Left lung (tissue), 10 donors: ENCODE results near the gene IL18RAP. TPM values are rescaled to one million over a fixed set of nuclear protein-coding genes. Genes with fewer than 3 reads are reported as not detected.

ENCODE experiments used
- ATAC-seq: fragments of 200-7000 bp; cut with Tn5 transposase; one replicate; pipeline ENCODE4 v1.9.1; 2020; ENCODE audit warnings: moderate library complexity
- DNase-seq, 4 donors: peaks; one replicate each; pipeline ENCODE4 v3.0.0-alpha.2; 2013 to 2020
- H3K27ac ChIP-seq, 2 donors: fragments of 200-600 bp; sonication (generic) in 1 of 2; one replicate each; pipeline versions ENCODE4 v1.5.0 to v1.8.0; 2020 to 2021
- H3K27me3 ChIP-seq, 2 donors: fragments of 200-600 bp; sonication (generic) in 1 of 2; one replicate each; pipeline versions ENCODE4 v1.5.0 to v1.8.0; 2020 to 2021
- H3K36me3 ChIP-seq, 2 donors: fragments of 200-600 bp; sonication (generic) in 1 of 2; one replicate each; pipeline versions ENCODE4 v1.5.0 to v1.8.0; 2020 to 2021
- H3K4me1 ChIP-seq, 2 donors: fragments of 200-600 bp; one replicate each; pipeline ENCODE4 v1.8.0; 2021
- H3K4me3 ChIP-seq, 2 donors: fragments of 200-600 bp; sonication (generic) in 1 of 2; one replicate each; pipeline versions ENCODE4 v1.5.0 to v1.8.0; 2020 to 2021; ENCODE audit warnings: mild to moderate bottlenecking in 1 of 2
- H3K9me3 ChIP-seq, 2 donors: fragments of 200-600 bp; sonication (generic) in 1 of 2; one replicate each; pipeline versions ENCODE4 v1.5.0 to v1.8.0; 2020 to 2021
- CTCF ChIP-seq, 2 donors: fragments of 200-600 bp; sonication (generic) in 1 of 2; IDR thresholded peaks; one replicate each; pipeline versions ENCODE4 v1.5.0 to v1.8.0; 2021; ENCODE audit warnings: antibody characterized with exemption in 2 of 2
- intact Hi-C, 2 donors: fragments of 100-400 bp; cut with DNase I; formaldehyde crosslinking; loops; one replicate each; pipeline versions ENCODE4 v1.11.2 to v1.14.2; 2022
- polyA plus RNA-seq, 6 donors: library from polyadenylated mRNA; unstranded; fragments of 120-200 nt; gene quantifications; one replicate each; pipeline ENCODE4 v1.2.1, GENCODE V29; 2013; ENCODE audit not compliant: insufficient read length in 6 of 6
- total RNA-seq, 2 donors: library from RNA; stranded (reverse); fragmentation: NEBNext Ultra II Directional; extraction: Animal tissue kit (Norgen Biotek cat#: 25700); gene quantifications; one replicate each; pipeline ENCODE4 v1.2.1, GENCODE V29; 2021
- donor health status: DM: no; HTN: yes; CAD: no.
- donor health status: DM: no; HTN: no; CAD: no.

The IL18RAP gene
- total and polyA plus RNA-seq, 8 donors: 0.43 to 15.2 (median 0.92) TPM

GRCh38 chr2:102480285-102481195 is 57.6 kb downstream of the IL18RAP start:
- Histone ChIP-seq H3K27me3 (peaks cover 0 to 1% of the 10 kb centered on the region in 2 donors), H3K36me3 (no peaks in the 10 kb centered on the region), H3K27ac (peak overlapping the region in 1 of 2 donors; percentile 59), H3K9me3 (no peaks in the 10 kb centered on the region), H3K4me3 (no peak overlapping the region), H3K4me1 (peaks cover 0 to 3% of the 10 kb centered on the region in 2 donors)
- ATAC-seq: no peak
- intact Hi-C loops: no loop called here
- no peak for TF ChIP-seq CTCF (IDR thresholded peaks at IDR 0.05)
- DNase-seq: no peak

GRCh38 chr2:102481931-102482330 is 59.0 kb downstream of the IL18RAP start:
- Histone ChIP-seq H3K27me3 (peaks cover 0 to 6% of the 10 kb centered on the region in 2 donors), H3K27ac (no peak overlapping the region), H3K36me3 (no peaks in the 10 kb centered on the region), H3K4me1 (peaks cover 0 to 3% of the 10 kb centered on the region in 2 donors), H3K4me3 (no peak overlapping the region), H3K9me3 (no peaks in the 10 kb centered on the region)
- TF ChIP-seq CTCF (IDR thresholded peaks at IDR 0.05): no peak
- ATAC-seq (no peak), DNase-seq (no peak)
- intact Hi-C loops: no loop called here

DNA sequence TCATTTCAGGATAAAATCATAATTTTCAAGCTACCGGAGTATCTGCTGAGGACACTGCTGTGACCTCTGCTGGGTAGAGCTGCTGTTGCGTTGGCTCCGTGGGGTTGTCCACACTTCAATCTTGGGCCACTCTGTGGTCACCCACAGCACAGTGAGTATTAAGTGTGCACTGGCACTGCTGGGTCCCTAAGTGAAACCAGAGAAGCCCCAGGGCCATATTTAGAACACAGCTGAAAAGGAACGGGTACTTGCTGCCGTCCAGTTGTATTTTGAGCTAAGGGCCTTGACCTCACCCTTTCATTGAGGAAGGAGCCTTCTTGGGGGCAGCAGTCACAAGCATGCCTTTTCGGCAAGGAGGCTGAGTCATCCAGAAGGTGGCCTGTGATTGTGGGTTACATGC is 60.1 kb downstream of the IL18RAP start:
- peaks cover 0 to 13% of the 10 kb centered on the region in 2 donors for H3K4me1 ChIP-seq
- no peaks in the 10 kb centered on the region for H3K36me3 ChIP-seq
- H3K9me3 ChIP-seq: no peaks in the 10 kb centered on the region
- intact Hi-C loops: no loop called here
- TF ChIP-seq CTCF (IDR thresholded peaks at IDR 0.05): no peak
- peaks cover 0 to 6% of the 10 kb centered on the region in 2 donors for H3K27me3 ChIP-seq
- no peak for DNase-seq
- no peak overlapping the region for H3K4me3 ChIP-seq
- no peak overlapping the region for H3K27ac ChIP-seq
- ATAC-seq: no peak

DNA sequence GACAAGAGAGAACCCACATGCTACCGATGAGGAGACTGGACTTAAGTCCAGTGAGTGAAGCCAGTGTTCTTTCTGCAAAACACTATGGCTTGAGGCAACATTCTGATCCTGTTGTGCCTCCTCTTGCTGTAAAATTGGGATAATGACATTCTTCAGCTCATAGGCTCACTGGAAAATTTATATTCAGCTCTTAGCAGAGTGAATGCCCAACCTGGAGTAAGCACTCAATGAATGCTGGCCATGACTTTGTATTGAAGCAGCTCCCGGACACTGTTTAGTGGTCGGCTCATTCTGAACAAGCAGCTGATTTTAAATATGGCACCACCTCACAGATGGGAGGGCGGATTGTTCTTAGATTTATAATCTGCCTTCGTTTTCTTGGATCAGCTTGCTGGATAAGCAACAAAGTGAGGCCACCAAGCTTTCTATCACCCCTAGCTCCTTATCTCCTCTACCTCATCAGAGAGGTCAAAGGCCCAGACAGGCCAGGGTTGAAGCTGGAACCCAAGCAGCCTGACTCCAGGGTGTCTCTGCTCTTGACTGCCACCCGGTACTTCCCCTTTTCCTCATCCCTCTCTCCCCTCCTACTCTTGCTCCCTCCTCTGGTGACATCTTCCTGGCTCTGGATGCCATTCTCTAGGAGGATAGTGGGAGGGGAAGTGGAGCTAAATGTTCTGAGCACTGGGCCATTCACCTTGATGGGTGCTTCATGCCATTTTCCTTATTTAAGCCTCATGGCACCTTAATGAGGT is 61.5 kb downstream of the IL18RAP start:
- no peak for DNase-seq
- no peak overlapping the region for H3K27ac ChIP-seq
- ATAC-seq: no peak
- H3K4me3 ChIP-seq: no peak overlapping the region
- H3K4me1 ChIP-seq: peaks cover 0 to 18% of the 10 kb centered on the region in 2 donors
- H3K27me3 ChIP-seq: peaks cover 0 to 6% of the 10 kb centered on the region in 2 donors
- no peaks in the 10 kb centered on the region for H3K9me3 ChIP-seq
- intact Hi-C loops: no loop called here
- no peaks in the 10 kb centered on the region for H3K36me3 ChIP-seq
- TF ChIP-seq CTCF (IDR thresholded peaks at IDR 0.05): no peak
